Measurements from ENCODE around the gene DAP.

GRCh38 chr5:10695759-10696543, 65.1 kb downstream of the DAP start:
- TF ChIP-seq CTCF (conservative IDR thresholded peaks at IDR 0.05; ENCODE audit: low read depth in 2 of 2) (no peak), POLR2AphosphoS5 (IDR thresholded peaks at IDR 0.05; ENCODE audit: low read depth) (no peak), EZH2phosphoT487 (IDR thresholded peaks at IDR 0.05; ENCODE audit: unreplicated experiment) (no peak), ETS1 (IDR thresholded peaks at IDR 0.05) (no peak), EZH2 (IDR thresholded peaks at IDR 0.05; ENCODE audit: low read depth, unreplicated experiment) (no peak)
